GM06990 (cell line): ENCODE data around the gene SGO1.

ENCODE experiments used
- DNase-seq: peaks from one replicate; pipeline ENCODE4 v3.0.0-alpha.2; 2011; ENCODE audit not compliant: insufficient read length; ENCODE audit errors: extremely low read depth
- H3K27me3 ChIP-seq: replicated peaks from 2 replicates; pipeline ENCODE4 v1.6.0; 2011; ENCODE audit warnings: low read length; ENCODE audit not compliant: control insufficient read depth, insufficient read depth
- H3K36me3 ChIP-seq: 2 replicates; pipeline ENCODE4 v1.5.1; 2011; ENCODE audit warnings: low read length; ENCODE audit not compliant: control insufficient read depth, insufficient read depth
- H3K4me3 ChIP-seq: replicated peaks from 2 replicates; pipeline ENCODE4 v1.5.1; 2011; ENCODE audit warnings: low read depth, mild to moderate bottlenecking, control low read depth, low read length
- TF ChIP-seq, protein P1 (sequence below): IDR thresholded peaks from 2 replicates; pipeline ENCODE4 v1.5.1; 2011; ENCODE audit warnings: low read length, control low read depth, mild to moderate bottlenecking, inconsistent platforms; ENCODE audit not compliant: insufficient read depth, poor library complexity, severe bottlenecking

SGO1 gene

DNA sequence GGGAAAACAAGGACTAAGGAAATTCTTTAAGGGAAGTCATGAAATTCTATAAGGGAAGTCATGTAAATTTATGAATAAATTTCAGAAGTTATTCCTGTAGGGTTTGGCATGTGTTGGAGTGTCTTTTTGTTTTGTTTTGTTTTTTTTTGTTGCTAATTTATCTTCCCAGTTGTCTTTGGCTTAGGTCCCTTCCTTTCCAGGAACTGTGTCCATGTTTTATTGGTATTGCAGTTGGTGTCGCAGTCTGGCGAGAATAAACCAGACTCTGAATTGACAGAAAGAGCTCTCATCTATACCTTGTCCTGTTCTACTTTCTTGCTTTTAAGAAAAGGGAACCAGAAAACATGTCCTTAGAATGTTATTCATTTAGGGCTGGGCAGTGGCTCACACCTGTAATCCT lies 57.6 kb downstream of the SGO1 start:
- Histone ChIP-seq H3K27me3 (no peaks in the 10 kb centered on the region), H3K36me3 (no peaks in the 10 kb centered on the region), H3K4me3 (no peak overlapping the region)
- no peak for DNase-seq
- TF ChIP-seq, protein P1, sequence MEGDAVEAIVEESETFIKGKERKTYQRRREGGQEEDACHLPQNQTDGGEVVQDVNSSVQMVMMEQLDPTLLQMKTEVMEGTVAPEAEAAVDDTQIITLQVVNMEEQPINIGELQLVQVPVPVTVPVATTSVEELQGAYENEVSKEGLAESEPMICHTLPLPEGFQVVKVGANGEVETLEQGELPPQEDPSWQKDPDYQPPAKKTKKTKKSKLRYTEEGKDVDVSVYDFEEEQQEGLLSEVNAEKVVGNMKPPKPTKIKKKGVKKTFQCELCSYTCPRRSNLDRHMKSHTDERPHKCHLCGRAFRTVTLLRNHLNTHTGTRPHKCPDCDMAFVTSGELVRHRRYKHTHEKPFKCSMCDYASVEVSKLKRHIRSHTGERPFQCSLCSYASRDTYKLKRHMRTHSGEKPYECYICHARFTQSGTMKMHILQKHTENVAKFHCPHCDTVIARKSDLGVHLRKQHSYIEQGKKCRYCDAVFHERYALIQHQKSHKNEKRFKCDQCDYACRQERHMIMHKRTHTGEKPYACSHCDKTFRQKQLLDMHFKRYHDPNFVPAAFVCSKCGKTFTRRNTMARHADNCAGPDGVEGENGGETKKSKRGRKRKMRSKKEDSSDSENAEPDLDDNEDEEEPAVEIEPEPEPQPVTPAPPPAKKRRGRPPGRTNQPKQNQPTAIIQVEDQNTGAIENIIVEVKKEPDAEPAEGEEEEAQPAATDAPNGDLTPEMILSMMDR = no peak

- Histone ChIP-seq H3K27me3 (no peaks in the 10 kb centered on the region), H3K4me3 (no peak overlapping the region), H3K36me3 (no peaks in the 10 kb centered on the region)
- TF ChIP-seq, protein P1 = no peak
- DNase-seq = peak; percentile 64
Measured at GRCh38 chr3:20125897-20126296, 60.1 kb downstream of the SGO1 start.

DNA sequence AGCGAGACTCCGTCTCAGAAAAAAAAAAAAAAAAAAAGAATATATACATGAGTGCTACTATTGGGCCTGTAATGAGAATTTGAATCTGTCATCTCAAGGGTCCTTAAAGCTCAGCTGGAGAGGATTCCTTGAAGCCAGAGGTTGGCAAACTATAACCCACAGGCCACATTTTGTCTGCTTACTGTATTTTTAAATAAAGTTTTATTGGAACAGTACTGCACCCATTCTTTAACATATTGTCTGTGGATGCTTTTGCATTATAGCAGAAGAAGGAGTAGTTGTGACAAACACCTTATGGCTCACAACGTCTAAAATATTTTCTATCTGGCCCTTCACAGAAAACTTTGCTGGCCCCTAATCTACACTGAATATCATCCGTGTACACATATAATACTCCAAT lies 60.7 kb downstream of the SGO1 start:
- H3K4me3 ChIP-seq = no peak overlapping the region
- no peaks in the 10 kb centered on the region for H3K36me3 ChIP-seq
- DNase-seq = no peak
- H3K27me3 ChIP-seq = no peaks in the 10 kb centered on the region
- TF ChIP-seq, protein P1 = no peak

GRCh38 chr3:20123131-20123652 lies 62.8 kb downstream of the SGO1 start:
- TF ChIP-seq, protein P1 = no peak

DNA sequence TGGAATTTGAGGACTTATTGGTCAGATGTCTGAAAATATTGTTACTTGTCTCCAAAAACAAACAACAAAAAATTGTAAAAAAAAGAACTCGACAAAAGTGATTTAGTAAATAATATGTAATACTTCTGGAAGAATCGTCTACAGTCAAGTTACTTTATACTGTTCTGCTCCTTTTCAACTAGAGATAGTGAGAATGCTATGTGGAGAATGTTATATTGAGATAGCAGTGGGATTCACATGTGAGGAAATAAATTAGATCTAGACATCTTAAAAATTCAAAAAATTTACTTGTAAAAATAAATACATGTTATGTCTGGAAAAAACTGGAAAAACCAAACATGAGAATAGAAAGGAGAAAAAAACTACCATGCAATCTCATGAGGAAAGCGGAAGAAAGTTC lies 64.9 kb downstream of the SGO1 start:
- Histone ChIP-seq H3K27me3 (no peaks in the 10 kb centered on the region), H3K36me3 (no peaks in the 10 kb centered on the region; the same call in 1 of the 2 replicates), H3K4me3 (no peak overlapping the region)
- no peak for DNase-seq
- TF ChIP-seq, protein P1 = no peak

More at GRCh38 chr3:20123131-20123652, 62.8 kb downstream of the SGO1 start:
- DNase-seq = no peak
- Histone ChIP-seq H3K27me3 (no peaks in the 10 kb centered on the region), H3K36me3 (no peaks in the 10 kb centered on the region), H3K4me3 (no peak overlapping the region)
